Measurements from ENCODE around the gene GCH1.

The GCH1 gene

GRCh38 chr14:54818201-54819133, 84.2 kb downstream of the GCH1 start:
- TF ChIP-seq SPI1 (IDR thresholded peaks at IDR 0.05; ENCODE audit: borderline replicate concordance, low read depth) = no peak
- no peak for TF ChIP-seq CTCF (IDR thresholded peaks at IDR 0.05; ENCODE audit: insufficient read depth, low read length)
- no peak for TF ChIP-seq REST (IDR thresholded peaks at IDR 0.05; ENCODE audit: insufficient replicate concordance, low read depth)
- no peak for TF ChIP-seq POLR2AphosphoS5 (IDR thresholded peaks at IDR 0.05; ENCODE audit: low read depth)
- TF ChIP-seq GABPA (IDR thresholded peaks at IDR 0.05; ENCODE audit: low read depth) = no peak
- no peak overlapping the region for H3K27ac ChIP-seq (replicated peaks)
- H3K27me3 ChIP-seq (ENCODE audit: insufficient read depth, poor library complexity, severe bottlenecking) = no peaks in the 10 kb centered on the region
- DNase-seq (ENCODE audit: low read depth in 1 of 2, low spot score in 1 of 2) = no peak
- no peak overlapping the region for H3K4me3 ChIP-seq (replicated peaks; ENCODE audit: insufficient read depth, low read length)

GRCh38 chr14:54817506-54817905, 85.1 kb downstream of the GCH1 start:
- Histone ChIP-seq H3K4me3 (replicated peaks; ENCODE audit: insufficient read depth, low read length) (no peak overlapping the region), H3K27ac (replicated peaks) (no peak overlapping the region), H3K27me3 (ENCODE audit: insufficient read depth, poor library complexity, severe bottlenecking) (no peaks in the 10 kb centered on the region)
- TF ChIP-seq CTCF (IDR thresholded peaks at IDR 0.05; ENCODE audit: insufficient read depth, low read length) = no peak
- TF ChIP-seq SPI1 (IDR thresholded peaks at IDR 0.05; ENCODE audit: borderline replicate concordance, low read depth) = no peak
- no peak for TF ChIP-seq GABPA (IDR thresholded peaks at IDR 0.05; ENCODE audit: low read depth)
- TF ChIP-seq POLR2AphosphoS5 (IDR thresholded peaks at IDR 0.05; ENCODE audit: low read depth) = no peak
- no peak for TF ChIP-seq REST (IDR thresholded peaks at IDR 0.05; ENCODE audit: insufficient replicate concordance, low read depth)
- no peak for DNase-seq (ENCODE audit: low read depth in 1 of 2, low spot score in 1 of 2)

- Histone ChIP-seq H3K27me3 (ENCODE audit: insufficient read depth, poor library complexity, severe bottlenecking) (no peaks in the 10 kb centered on the region), H3K27ac (replicated peaks) (no peak overlapping the region), H3K4me3 (replicated peaks; ENCODE audit: insufficient read depth, low read length) (no peak overlapping the region)
- no peak for DNase-seq (ENCODE audit: low read depth in 1 of 2, low spot score in 1 of 2)
- TF ChIP-seq CTCF (IDR thresholded peaks at IDR 0.05; ENCODE audit: insufficient read depth, low read length) (no peak), SPI1 (IDR thresholded peaks at IDR 0.05; ENCODE audit: borderline replicate concordance, low read depth) (no peak), REST (IDR thresholded peaks at IDR 0.05; ENCODE audit: insufficient replicate concordance, low read depth) (no peak), GABPA (IDR thresholded peaks at IDR 0.05; ENCODE audit: low read depth) (no peak), POLR2AphosphoS5 (IDR thresholded peaks at IDR 0.05; ENCODE audit: low read depth) (no peak)
Measured at GRCh38 chr14:54816450-54816849, 86.2 kb downstream of the GCH1 start.

Data from HL-60 (cell line).